Peyer's patch (tissue), 4 donors: ENCODE measurements around the gene FAM177B.

Source experiments
- CTCF ChIP-seq, 6 experiments: fragments of 450-650 bp in 4 of 6; fragments of 200-600 bp in 2 of 6; sonication (generic) in 1 of 6; IDR thresholded peaks; one replicate each; pipeline ENCODE4 v1.5.1; 2017 to 2019; ENCODE audit warnings: antibody characterized with exemption in 6 of 6, mild to moderate bottlenecking in 3 of 6, moderate library complexity in 1 of 6
- POLR2A ChIP-seq, 2 donors: fragments of 450-650 bp; IDR thresholded peaks; one replicate each; pipeline ENCODE4 v1.5.1; 2017; ENCODE audit warnings: antibody characterized with exemption in 2 of 2, mild to moderate bottlenecking in 2 of 2, moderate library complexity in 2 of 2

GRCh38 chr1:222702210-222702609 is 34.8 kb upstream of the FAM177B start:
- TF ChIP-seq CTCF (IDR thresholded peaks at IDR 0.05) (no peak), POLR2A (IDR thresholded peaks at IDR 0.05) (no peak)
